ENCODE data around the gene TRIP12. TPM values are rescaled to one million over a fixed set of nuclear protein-coding genes. Genes with fewer than 3 reads are reported as not detected.
"Not testable (repeated sequence)": the region's sequence is repeated elsewhere in the genome, so short reads cannot be mapped to it uniquely, and the experiment has no call there.

The TRIP12 gene
- total RNA-seq, 3 donors from 2014 or later = 211 to 227 (median 221) TPM

DNA sequence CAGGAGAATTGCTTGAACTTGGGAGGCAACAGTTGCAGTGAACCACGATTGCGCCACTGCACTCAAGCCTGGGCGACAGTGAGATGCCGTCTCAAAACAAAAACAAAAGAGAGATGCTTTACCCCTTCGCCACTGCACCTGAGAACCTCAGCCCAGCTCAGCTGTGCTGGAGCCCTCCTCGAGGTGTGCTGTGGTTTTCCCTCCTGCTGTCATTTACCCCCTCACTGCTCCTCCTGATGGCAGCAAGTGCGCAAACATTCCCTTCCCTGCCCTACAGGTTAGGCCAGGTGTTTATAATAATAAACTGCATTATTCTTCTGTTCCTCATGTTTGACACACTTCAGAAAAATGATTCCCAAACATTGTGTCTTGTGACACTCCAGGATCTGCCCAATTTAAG, 8.8 kb upstream of the TRIP12 start:
- Mint-ChIP-seq H3K36me3 (ENCODE audit: insufficient read depth) (peaks cover 1% of the 10 kb centered on the region), H3K27me3 (ENCODE audit: low read depth) (no peaks in the 10 kb centered on the region), H3K9me3 (no peaks in the 10 kb centered on the region), H3K4me1 (ENCODE audit: low read depth) (peaks cover 8% of the 10 kb centered on the region), H3K4me3 (no peak overlapping the region)
- ATAC-seq (no peak), DNase-seq (no peak)

- H3K9me3 Mint-ChIP-seq = no peaks in the 10 kb centered on the region
- no peaks in the 10 kb centered on the region for H3K27me3 Mint-ChIP-seq (ENCODE audit: low read depth)
Observed at GRCh38 chr2:229927817-229928321, 6.1 kb upstream of the TRIP12 start.

GRCh38 chr2:229925201-229925600, 3.4 kb upstream of the TRIP12 start:
- no peaks in the 10 kb centered on the region for H3K9me3 Mint-ChIP-seq
- no peaks in the 10 kb centered on the region for H3K27me3 Mint-ChIP-seq (ENCODE audit: low read depth)
- no peak for DNase-seq
- peaks cover 15% of the 10 kb centered on the region for H3K4me1 Mint-ChIP-seq (ENCODE audit: low read depth)
- no peak overlapping the region for H3K4me3 Mint-ChIP-seq
- no peaks in the 10 kb centered on the region for H3K36me3 Mint-ChIP-seq (ENCODE audit: insufficient read depth)
- ATAC-seq = no peak

More at GRCh38 chr2:229927817-229928321, 6.1 kb upstream of the TRIP12 start:
- no peaks in the 10 kb centered on the region for H3K36me3 Mint-ChIP-seq (ENCODE audit: insufficient read depth)
- H3K4me1 Mint-ChIP-seq (ENCODE audit: low read depth) = peaks cover 13% of the 10 kb centered on the region
- DNase-seq (no peak), ATAC-seq (no peak)
- no peak overlapping the region for H3K4me3 Mint-ChIP-seq

- H3K4me3 Mint-ChIP-seq = peak overlapping the region; percentile 35
- H3K4me1 Mint-ChIP-seq (ENCODE audit: low read depth) = peaks cover 21% of the 10 kb centered on the region
- ATAC-seq; DNase-seq; H3K9me3 Mint-ChIP-seq; H3K27me3 Mint-ChIP-seq (ENCODE audit: low read depth); H3K36me3 Mint-ChIP-seq (ENCODE audit: insufficient read depth): not testable (repeated sequence)
Observed at GRCh38 chr2:229924541-229924940, 2.7 kb upstream of the TRIP12 start.

DNA sequence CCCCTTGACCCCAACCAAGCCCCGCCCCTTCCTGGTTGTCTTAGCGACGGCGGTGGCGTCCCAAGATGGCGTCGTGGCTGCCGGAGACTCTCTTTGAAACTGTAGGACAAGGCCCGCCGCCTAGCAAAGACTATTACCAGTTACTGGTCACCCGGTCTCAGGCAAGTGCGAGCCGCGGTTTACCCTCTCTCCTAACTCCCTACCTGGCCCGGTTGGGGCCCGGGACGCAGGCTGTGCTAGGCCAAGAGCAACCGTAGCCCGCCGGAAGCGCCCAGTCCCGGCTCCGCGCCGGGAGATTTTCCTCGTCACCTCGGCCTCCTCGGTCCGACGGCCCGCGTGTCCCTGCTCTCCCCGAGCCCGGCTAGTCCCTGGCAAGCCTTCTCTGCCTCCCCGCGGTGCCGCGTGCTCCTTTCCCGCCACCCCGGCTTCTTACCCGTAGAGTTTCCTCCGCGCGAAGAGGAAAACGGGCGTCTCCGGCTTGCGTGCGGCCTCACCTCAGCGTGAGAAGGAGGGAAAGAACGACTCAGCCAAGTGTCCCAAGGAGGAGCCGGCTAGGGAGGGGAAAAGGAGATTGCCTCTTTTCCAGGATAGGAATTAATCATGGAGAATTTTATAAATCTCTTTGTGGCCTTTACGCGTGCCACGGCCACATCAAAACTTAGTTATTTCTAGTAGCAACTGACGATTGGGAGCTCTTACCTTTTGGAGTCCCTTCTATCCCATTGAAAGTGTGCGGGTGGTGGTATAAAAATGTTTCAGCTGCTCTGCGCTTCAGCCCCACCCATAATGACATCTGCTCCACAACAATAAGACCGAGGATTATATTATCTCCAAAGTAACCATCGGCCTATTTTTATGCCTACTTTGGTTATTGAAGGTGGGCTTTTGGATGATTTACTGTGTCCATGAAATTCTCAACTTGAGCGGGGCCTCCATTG, 909 bp upstream of the TRIP12 start, which contains the start of gene FBXO36:
FBXO36 (plus strand) TSS at position 55 of the 938 bp plus-strand sequence; CDS start at position 66, 11 bp downstream.
- peaks cover 37% of the 10 kb centered on the region for H3K4me1 Mint-ChIP-seq (ENCODE audit: low read depth)
- H3K9me3 Mint-ChIP-seq = no peaks in the 10 kb centered on the region
- H3K36me3 Mint-ChIP-seq (ENCODE audit: insufficient read depth) = peaks cover 5% of the 10 kb centered on the region
- peak; percentile 85 for DNase-seq
- ATAC-seq = peak; percentile 66 to 70
- H3K4me3 Mint-ChIP-seq = peak within 1 kb of the TSS; percentile 97
- H3K27me3 Mint-ChIP-seq (ENCODE audit: low read depth) = no peaks in the 10 kb centered on the region

GRCh38 chr2:229921101-229921891, 513 bp downstream of the TRIP12 start:
- H3K36me3 Mint-ChIP-seq (ENCODE audit: insufficient read depth) = peaks cover 11% of the 10 kb centered on the region

GRCh38 chr2:229920011-229920641, 1.7 kb downstream of the TRIP12 start:
- Mint-ChIP-seq H3K36me3 (ENCODE audit: insufficient read depth) (peaks cover 11% of the 10 kb centered on the region), H3K4me1 (ENCODE audit: low read depth) (peaks cover 43% of the 10 kb centered on the region), H3K27me3 (ENCODE audit: low read depth) (no peaks in the 10 kb centered on the region), H3K4me3 (peak overlapping the region; percentile 97), H3K9me3 (no peaks in the 10 kb centered on the region)
- DNase-seq (peak; percentile 11), ATAC-seq (no peak)

More at GRCh38 chr2:229921101-229921891, 513 bp downstream of the TRIP12 start:
- no peaks in the 10 kb centered on the region for H3K9me3 Mint-ChIP-seq
- peaks cover 37% of the 10 kb centered on the region for H3K4me1 Mint-ChIP-seq (ENCODE audit: low read depth)
- ATAC-seq (peak; percentile 36), DNase-seq (peak; percentile 59)
- H3K4me3 Mint-ChIP-seq = peak overlapping the region; percentile 97
- H3K27me3 Mint-ChIP-seq (ENCODE audit: low read depth) = no peaks in the 10 kb centered on the region

DNA sequence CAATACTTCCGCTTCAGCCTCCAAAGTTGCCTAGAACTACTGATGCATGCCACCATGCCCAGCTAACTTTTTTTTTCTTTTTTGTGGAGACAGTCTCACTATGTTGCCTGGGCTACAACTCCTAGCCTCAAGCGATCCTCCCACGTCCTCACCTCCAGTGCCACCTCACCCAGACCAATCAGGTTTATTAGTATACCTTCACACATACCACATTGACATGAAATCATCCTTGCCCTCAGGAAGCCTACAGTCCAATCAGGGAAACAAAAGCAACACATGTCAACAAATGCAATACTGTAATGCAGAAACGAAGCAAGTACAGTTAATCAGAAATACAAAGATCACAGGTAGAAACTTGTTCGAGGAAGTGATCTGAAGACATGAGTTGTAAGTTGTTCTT, 4.0 kb downstream of the TRIP12 start:
- Mint-ChIP-seq H3K36me3 (ENCODE audit: insufficient read depth) (peaks cover 11% of the 10 kb centered on the region), H3K4me1 (ENCODE audit: low read depth) (peaks cover 50% of the 10 kb centered on the region), H3K9me3 (no peaks in the 10 kb centered on the region), H3K4me3 (no peak overlapping the region), H3K27me3 (ENCODE audit: low read depth) (no peaks in the 10 kb centered on the region)
- DNase-seq (no peak), ATAC-seq (no peak)

GRCh38 chr2:229914171-229914570, 7.6 kb downstream of the TRIP12 start:
- peaks cover 65% of the 10 kb centered on the region for H3K4me1 Mint-ChIP-seq (ENCODE audit: low read depth)
- no peak for ATAC-seq

DNA sequence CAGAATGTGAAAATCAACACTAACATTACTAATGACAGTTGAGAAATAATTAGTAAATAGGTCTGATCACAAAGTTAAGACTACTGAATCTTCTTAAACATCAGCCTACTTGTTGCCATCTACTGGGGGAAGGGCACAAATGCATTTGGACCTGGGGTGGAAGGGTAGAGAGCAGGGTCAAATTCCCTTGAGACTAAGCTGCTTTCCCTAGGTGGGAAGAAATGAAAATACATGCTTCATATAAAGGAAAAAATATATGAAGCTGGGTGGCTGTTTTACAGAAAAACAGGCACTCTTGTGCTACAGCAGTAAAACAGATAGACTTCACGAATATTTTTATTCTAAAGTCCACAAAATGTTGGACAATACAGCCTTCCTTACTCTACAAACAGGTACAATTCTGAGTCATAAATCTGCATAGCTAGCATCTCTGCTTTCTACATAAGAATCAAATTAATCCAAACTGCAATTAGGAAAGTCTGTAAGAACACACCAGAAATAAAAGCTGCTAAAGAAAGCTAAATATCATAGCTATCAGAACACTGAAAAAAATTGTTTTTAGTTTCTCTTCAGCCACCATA, 10.9 kb downstream of the TRIP12 start:
- Mint-ChIP-seq H3K4me1 (ENCODE audit: low read depth) (peaks cover 45% of the 10 kb centered on the region), H3K27me3 (ENCODE audit: low read depth) (no peaks in the 10 kb centered on the region), H3K4me3 (no peak overlapping the region), H3K9me3 (no peaks in the 10 kb centered on the region), H3K36me3 (ENCODE audit: insufficient read depth) (peaks cover 8% of the 10 kb centered on the region)
- ATAC-seq = peak; percentile 52 to 58
- DNase-seq = no peak

More at GRCh38 chr2:229914171-229914570, 7.6 kb downstream of the TRIP12 start:
- no peaks in the 10 kb centered on the region for H3K9me3 Mint-ChIP-seq
- peaks cover 17% of the 10 kb centered on the region for H3K36me3 Mint-ChIP-seq (ENCODE audit: insufficient read depth)
- H3K27me3 Mint-ChIP-seq (ENCODE audit: low read depth) = no peaks in the 10 kb centered on the region
- no peak for DNase-seq
- no peak overlapping the region for H3K4me3 Mint-ChIP-seq

DNA sequence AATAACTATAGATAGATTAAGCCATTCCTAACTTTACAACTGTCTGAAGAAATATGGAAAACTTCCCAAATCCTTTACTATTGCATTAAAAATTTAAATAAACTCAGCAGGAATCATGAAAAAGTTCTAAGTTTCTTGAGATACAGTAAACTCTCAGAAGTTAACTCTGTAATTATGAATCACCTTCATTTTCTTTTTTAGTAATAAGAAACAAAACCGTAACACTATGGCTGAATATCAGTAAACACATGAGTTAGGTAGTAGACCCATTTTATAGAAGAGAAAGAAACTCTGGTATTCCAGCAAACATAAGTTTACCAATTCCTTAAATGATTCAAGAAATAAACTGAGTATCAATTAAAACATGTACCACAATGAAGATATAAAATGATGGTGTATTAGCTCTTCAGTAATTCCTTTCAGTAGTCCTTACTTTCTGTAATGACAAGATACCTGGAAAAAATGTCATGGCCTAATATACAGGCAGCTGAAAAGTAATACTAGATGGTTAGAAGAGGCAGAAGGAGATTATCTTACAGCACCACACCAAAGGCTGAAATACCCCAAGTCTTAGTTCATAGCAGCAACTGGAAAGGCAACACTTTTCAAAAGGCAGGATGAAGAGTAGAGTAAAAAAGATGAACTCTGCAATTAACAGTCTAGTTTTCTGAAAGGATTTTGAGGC, 11.5 kb downstream of the TRIP12 start:
- DNase-seq (no peak), ATAC-seq (peak; percentile 67 to 75)
- H3K4me3 Mint-ChIP-seq = peak overlapping the region; percentile 8

GRCh38 chr2:229909090-229909489, 12.7 kb downstream of the TRIP12 start:
- Mint-ChIP-seq H3K27me3 (ENCODE audit: low read depth) (no peaks in the 10 kb centered on the region), H3K9me3 (no peaks in the 10 kb centered on the region), H3K36me3 (ENCODE audit: insufficient read depth) (peaks cover 10% of the 10 kb centered on the region), H3K4me1 (ENCODE audit: low read depth) (peaks cover 43% of the 10 kb centered on the region), H3K4me3 (no peak overlapping the region)
- DNase-seq (no peak), ATAC-seq (no peak)

More for the DNA sequence above, 11.5 kb downstream of the TRIP12 start:
- H3K9me3 Mint-ChIP-seq = no peaks in the 10 kb centered on the region
- H3K27me3 Mint-ChIP-seq (ENCODE audit: low read depth) = no peaks in the 10 kb centered on the region
- peaks cover 45% of the 10 kb centered on the region for H3K4me1 Mint-ChIP-seq (ENCODE audit: low read depth)
- H3K36me3 Mint-ChIP-seq (ENCODE audit: insufficient read depth) = peaks cover 8% of the 10 kb centered on the region

- no peak for ATAC-seq
- H3K36me3 Mint-ChIP-seq (ENCODE audit: insufficient read depth) = peaks cover 13% of the 10 kb centered on the region
- no peaks in the 10 kb centered on the region for H3K27me3 Mint-ChIP-seq (ENCODE audit: low read depth)
- peaks cover 39% of the 10 kb centered on the region for H3K4me1 Mint-ChIP-seq (ENCODE audit: low read depth)
- H3K4me3 Mint-ChIP-seq = no peak overlapping the region
- H3K9me3 Mint-ChIP-seq = no peaks in the 10 kb centered on the region
- no peak for DNase-seq
Observed at GRCh38 chr2:229905601-229906000, 16.2 kb downstream of the TRIP12 start.

Data from activated T-cell treated with anti-CD3 and anti-CD28 coated beads, Interleukin-2, amount 50 U/mL, for 4 hours (primary cell).